Measurements from ENCODE around the gene HIPK1. TPM values are rescaled to one million over a fixed set of nuclear protein-coding genes. Genes with fewer than 3 reads are reported as not detected.

Gene HIPK1
- total RNA-seq, 1 experiment from 2014 or later: 40.1 TPM

- no peaks in the 10 kb centered on the region for H4K20me1 ChIP-seq (ENCODE audit: insufficient read depth)
Measured at GRCh38 chr1:113950908-113951307, 21.8 kb downstream of the HIPK1 start.

More at GRCh38 chr1:113950908-113951307, 21.8 kb downstream of the HIPK1 start:
- Histone ChIP-seq H3K27ac (ENCODE audit: low read depth, low read length) (no peak overlapping the region), H3K9ac (ENCODE audit: low read length) (no peak overlapping the region), H3K36me3 (ENCODE audit: control insufficient read depth in 1 of 2, insufficient read depth in 2 of 2, low read length in 2 of 2) (no peaks in the 10 kb centered on the region), H3K9me3 (ENCODE audit: control insufficient read depth in 1 of 2, insufficient read depth in 1 of 2, low read depth in 1 of 2, low read length in 2 of 2) (no peaks in the 10 kb centered on the region), H2AFZ (ENCODE audit: low read depth, low read length, poor library complexity, severe bottlenecking) (no peak overlapping the region), H3K4me2 (ENCODE audit: low read length) (no peak overlapping the region), H3K4me3 (replicated peaks in 1 of 2; ENCODE audit: low read depth in 1 of 2, low read length in 2 of 2) (no peak overlapping the region), H3K27me3 (ENCODE audit: insufficient read depth, low read length) (no peaks in the 10 kb centered on the region), H3K9me2 (ENCODE audit: insufficient read depth) (no peaks in the 10 kb centered on the region), H3K79me2 (ENCODE audit: insufficient read depth, low read length) (peaks cover 52% of the 10 kb centered on the region), H3K4me1 (ENCODE audit: control insufficient read depth in 1 of 2, insufficient read depth in 2 of 2, low read length in 2 of 2) (peaks cover 2 to 3% of the 10 kb centered on the region in 2 experiments; a peak in 1 of 4 replicates)
- ChIA-PET RAD21 (ENCODE audit: low non-redundant PET in 1 of 2, low total read pairs in 2 of 2, uncharacterized antibody in 2 of 2, unreplicated experiment in 2 of 2) (no interaction called here), CTCF (no interaction called here), POLR2A (no interaction called here)
- TF ChIP-seq REST (IDR thresholded peaks at IDR 0.05; ENCODE audit: low read depth) (no peak), ZNF274 (IDR thresholded peaks at IDR 0.05; ENCODE audit: low read depth, low read length) (no peak), CBX3 (IDR thresholded peaks at IDR 0.05; ENCODE audit: low read depth) (no peak), SRF (IDR thresholded peaks at IDR 0.05; ENCODE audit: low read depth) (no peak), ZFX (IDR thresholded peaks at IDR 0.05) (no peak), RAD21 (IDR thresholded peaks at IDR 0.05; ENCODE audit: low read depth) (no peak), TCF7L2 (IDR thresholded peaks at IDR 0.05; ENCODE audit: borderline replicate concordance, extremely low read depth, insufficient read depth, insufficient read length) (no peak), SP1 (IDR thresholded peaks at IDR 0.05; ENCODE audit: low read depth) (no peak), SIN3A (IDR thresholded peaks at IDR 0.05; ENCODE audit: low read depth) (no peak), ZBTB33 (IDR thresholded peaks at IDR 0.05; ENCODE audit: extremely low read depth, insufficient replicate concordance, low read length) (no peak), EZH2 (IDR thresholded peaks at IDR 0.05) (no peak), EZH2phosphoT487 (IDR thresholded peaks at IDR 0.05; ENCODE audit: borderline replicate concordance) (no peak), ELF1 (IDR thresholded peaks at IDR 0.05; ENCODE audit: borderline replicate concordance, low read depth) (no peak), CEBPB (IDR thresholded peaks at IDR 0.05; ENCODE audit: low read depth) (no peak), CTCF (IDR thresholded peaks at IDR 0.05 in 2 of 3, conservative IDR thresholded peaks at IDR 0.05 in 1 of 3; ENCODE audit: borderline replicate concordance in 1 of 3, insufficient read depth in 1 of 3, low read depth in 2 of 3, low read length in 2 of 3) (no peak)
- DNase-seq (ENCODE audit: low read depth, low spot score): no peak
- intact Hi-C loops (cut with micrococcal nuclease): no loop called here
- no TSS peak for BruUV-seq (replicated peaks)
- ATAC-seq: no peak
